ENCODE data around the gene COX15. TPM values are rescaled to one million over a fixed set of nuclear protein-coding genes. Genes with fewer than 3 reads are reported as not detected.
"Not testable (repeated sequence)": the region's sequence is repeated elsewhere in the genome, so short reads cannot be mapped to it uniquely, and the experiment has no call there.

The COX15 gene
- total RNA-seq, result 33.8 TPM
- long read RNA-seq, transcript COX15-201 (9 exons, 2,356 nt), result major isoform, 27 of 45 reads
- long read RNA-seq, partial matches to known transcripts, result 5 of 45 reads
- long read RNA-seq, other reads (novel, unspliced or antisense), result 11 of 45 reads

DNA sequence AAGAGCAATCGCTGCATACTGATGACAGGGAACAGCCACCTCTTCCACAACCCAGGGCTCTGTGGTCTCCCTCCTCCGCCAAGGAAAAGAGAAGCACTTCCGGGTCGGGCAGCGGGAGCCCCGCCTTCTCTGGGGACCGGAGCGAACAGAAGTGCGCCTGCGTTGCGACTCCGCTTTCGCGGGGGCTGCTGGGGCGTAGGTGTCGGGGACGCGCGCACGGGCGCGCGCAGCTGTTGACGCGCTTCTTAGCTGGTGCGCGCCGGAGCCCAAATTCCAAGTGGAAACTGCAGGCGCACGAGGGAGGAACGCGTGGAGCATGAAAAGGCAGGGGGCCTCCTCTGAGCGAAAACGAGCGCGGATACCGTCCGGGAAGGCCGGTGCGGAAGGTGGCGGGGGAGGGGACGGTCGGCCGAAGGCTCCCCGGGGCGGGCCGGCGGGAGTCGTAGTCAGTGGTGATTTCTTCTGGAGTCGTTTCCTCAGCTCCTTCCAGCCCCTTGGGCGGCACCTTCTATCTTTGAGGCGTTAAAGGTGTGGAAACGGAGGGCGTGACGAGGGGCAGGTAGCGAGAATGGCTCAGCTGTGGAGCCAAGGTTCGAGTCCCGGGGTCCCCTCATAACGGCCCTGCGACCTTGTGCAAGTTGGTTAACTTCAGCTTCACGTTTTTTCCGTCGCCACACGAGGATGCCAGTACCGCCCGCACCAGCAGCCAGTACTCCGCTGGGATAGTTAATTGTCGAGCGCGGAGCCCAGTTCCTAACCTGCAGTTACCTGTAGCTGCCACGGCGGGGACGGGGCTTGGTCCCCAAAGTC lies at the start of gene COX15, which contains the start of gene CUTC:
Gene COX15, minus strand, starts transcription at position 95 of the 810 bp plus-strand sequence. Its CDS starts 78 bp downstream, at position 17.
Gene CUTC, plus strand, starts transcription at position 202 of the 810 bp plus-strand sequence. Its CDS starts 115 bp downstream, at position 317.
- DNase-seq (ENCODE audit: low spot score), result peak; percentile 99

DNA sequence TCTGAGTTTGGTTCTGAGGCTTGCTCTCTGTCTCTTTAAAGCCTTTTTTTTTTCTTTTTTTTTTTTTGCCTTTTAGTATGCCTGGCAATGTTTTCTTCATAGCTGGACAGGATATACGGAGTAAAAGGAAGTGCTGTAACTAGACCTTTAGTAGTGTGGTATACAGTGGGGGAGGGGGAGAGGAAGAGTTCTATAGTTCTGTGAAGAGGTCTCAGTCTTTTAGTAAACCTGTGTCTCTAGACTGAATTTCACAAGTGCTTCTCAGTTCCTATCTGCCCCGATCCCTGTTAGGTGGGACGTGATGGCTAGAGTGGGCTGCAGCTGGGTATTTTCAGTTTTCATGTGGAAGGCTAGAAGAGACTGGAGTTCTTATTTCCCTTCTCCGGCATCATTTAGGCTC lies 47.4 kb upstream of the COX15 start:
- no peak for DNase-seq (ENCODE audit: low spot score)

GRCh38 chr10:99777918-99778714 lies 46.2 kb upstream of the COX15 start:
- no peak for DNase-seq (ENCODE audit: low spot score)

GRCh38 chr10:99775850-99776249 lies 43.9 kb upstream of the COX15 start:
- no peak for DNase-seq (ENCODE audit: low spot score)

DNA sequence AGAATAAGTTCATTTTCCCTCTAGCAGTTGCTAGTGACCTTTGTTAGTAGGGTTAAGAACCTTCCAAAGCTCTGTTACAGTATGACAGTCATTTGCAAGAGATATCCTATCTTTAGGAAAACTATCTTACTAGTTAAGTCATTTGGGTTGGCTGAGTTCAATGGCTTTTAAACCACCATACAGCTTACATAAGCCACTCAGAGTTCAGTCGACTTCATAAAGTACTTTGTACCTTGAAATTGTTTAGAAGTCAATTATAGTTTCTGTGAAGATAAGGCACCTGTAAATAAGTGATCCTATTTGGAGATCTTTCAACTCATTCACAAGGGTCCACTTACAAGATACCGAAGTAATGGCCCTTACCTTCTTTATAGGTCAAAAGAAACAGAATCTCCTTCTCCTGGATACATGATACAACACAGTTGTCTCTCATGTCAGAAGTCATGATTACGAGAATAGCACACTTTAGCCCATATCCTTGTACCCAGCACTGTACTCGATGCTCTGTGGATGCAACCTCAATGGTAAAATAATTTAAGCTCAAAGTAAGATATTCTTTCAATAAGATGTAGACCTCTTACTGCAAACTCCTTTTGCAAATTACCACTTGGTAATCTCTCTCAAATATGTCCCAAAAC lies 38.6 kb upstream of the COX15 start:
- no peak for DNase-seq (ENCODE audit: low spot score)

DNA sequence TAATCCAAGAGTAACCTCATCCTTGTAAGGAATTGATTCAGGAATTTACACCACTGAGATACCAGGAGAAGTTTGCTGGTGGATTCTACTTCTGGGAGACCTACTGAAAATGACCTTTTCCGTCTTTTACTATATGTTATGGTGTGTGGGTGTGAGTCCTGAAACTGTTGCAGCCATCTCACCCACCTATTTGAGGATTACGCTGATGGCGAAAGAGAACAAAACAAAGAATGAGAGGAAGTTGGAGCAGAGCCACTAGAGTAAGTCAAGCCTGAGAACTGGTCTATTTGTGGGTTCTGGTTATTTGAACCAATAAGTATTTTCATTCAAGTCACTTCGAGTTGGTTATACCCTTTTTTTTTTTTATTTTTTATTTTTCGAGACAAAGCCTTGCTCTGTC lies 37.8 kb upstream of the COX15 start:
- DNase-seq (ENCODE audit: low spot score), result no peak

- DNase-seq (ENCODE audit: low spot score), result no peak
Measured at GRCh38 chr10:99768556-99768955, 36.6 kb upstream of the COX15 start.

DNA sequence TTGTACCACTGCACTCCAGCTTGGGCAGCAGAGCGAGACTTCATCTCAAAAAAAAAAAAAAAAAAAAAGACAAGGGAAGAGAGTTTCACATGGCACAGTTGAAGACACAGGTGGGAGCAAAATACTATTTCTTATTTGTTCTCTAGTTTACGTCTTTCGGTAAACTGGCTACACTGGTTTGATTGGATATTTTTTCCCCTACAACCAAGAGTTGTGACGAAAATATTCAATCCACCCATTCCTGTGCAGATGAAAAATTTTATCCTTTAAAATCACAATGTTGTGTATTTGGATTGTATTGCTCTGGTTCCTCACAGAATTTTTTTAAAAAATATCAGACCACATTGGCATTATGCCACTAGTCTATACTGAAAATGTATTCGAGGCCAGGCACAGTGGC lies 36.0 kb upstream of the COX15 start:
- no peak for DNase-seq (ENCODE audit: low spot score)

- no peak for DNase-seq (ENCODE audit: low spot score)
Measured at GRCh38 chr10:99766302-99766681, 34.4 kb upstream of the COX15 start.

- no peak for DNase-seq (ENCODE audit: low spot score)
Measured at GRCh38 chr10:99765672-99766301, 33.9 kb upstream of the COX15 start.

DNA sequence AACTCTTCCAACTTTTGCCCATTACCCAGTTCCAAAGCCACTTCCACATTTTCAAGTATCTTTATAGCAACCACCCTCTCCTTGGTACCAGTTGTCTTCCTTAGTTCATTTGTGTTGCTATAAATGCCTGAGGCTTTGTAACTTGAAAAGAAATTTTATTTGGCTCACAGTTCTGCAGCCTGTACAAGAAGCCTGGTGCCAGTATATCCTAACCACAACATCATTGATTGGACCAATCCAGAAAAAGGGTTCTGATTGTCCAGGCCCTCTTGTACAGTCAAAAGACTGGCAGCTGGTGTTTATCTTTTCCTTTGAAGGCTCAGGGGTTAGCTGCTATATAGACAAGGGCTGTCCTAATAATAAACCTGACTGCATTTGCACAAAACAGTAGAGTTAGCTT lies 29.4 kb upstream of the COX15 start:
- no peak for DNase-seq (ENCODE audit: low spot score)

DNA sequence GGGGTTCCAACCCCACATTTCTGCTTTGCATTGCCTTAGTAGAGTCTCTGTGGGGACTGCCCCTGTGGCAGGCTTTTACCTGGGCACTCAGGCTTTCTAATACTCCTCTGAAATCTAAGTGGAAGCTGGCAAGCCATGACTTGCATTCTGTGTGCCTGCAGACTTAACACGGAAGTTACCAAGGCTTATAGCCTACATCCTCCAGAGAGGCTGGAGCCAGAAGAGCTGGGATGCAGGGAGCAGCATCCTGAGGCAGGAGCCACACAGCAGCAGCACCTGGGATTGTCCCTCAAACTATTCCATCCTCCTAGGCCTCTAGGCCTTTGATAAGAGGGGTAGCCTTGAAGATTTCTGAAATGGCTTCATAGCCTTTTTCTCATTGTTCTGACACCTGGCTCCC lies 28.4 kb upstream of the COX15 start:
- DNase-seq (ENCODE audit: low spot score), result no peak

DNA sequence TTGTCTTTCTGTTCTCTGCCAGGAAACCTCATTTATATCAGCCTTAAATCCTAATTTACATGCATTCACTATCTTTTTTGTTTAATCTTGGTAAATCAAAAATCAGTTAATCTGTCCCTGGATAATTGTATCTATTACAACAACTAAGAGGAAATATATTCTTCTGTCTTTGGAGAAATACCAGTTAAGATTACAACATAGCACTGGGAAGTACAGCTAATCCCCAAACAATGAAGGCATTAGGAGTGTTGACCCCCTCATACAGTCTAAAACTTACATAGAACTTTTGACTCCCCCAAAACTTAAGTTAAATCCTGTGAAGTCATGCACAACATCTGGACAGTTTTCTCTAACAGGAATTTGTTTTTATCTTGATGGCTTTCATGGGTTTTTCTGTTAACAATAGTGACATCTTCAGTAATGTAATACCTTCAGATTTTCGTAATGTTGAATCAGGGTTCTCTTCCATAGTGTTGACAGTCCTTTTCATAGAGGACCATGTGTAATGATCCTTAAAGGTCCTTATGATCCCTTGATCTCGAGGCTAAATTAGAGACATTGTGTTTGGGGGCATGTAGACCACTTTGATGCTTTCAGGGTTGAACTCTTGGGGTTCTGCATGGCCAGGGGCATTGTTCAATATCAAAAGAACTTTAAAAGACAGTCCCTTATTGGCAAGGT lies 26.4 kb upstream of the COX15 start:
- no peak for DNase-seq (ENCODE audit: low spot score)

- DNase-seq (ENCODE audit: low spot score), result no peak
Measured at GRCh38 chr10:99756159-99756558, 24.2 kb upstream of the COX15 start.

DNA sequence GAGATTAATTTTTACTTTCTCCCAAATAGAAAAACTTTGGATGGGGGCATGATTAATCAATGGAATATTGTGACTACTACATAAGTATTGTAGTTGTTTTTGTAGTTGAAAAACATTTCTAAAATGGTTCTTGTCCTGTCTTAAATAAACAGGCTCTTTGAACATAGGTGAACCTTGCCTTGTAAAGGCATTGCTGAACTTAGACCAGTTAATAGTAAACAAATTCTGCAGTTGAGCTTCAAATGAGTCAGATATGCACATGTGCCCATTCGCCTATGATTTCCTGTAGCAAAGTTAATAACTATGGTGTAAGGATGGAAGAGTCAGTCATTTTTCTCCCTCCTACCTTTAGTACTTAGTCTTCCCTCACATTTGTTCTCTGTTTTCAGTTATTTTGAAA lies 22.7 kb upstream of the COX15 start:
- DNase-seq (ENCODE audit: low spot score), result no peak

DNA sequence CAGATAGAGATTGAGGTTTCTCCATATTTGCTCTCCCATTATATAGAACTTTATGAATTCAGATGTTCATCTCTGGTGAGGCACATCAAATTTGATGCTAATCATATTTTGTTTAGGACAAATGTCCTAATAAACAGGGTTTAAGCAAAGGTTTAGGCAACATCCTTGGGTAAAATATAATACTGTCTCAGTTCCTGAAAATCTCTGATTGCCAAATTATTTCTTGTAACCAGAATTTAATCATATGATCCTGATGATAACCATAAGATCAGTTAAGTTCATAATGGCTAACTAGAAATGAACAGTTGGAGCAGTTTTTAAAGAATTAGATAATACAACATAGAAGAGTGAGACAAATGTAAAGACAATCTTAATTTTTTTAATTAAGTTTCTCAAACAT lies 18.7 kb upstream of the COX15 start:
- no peak for DNase-seq (ENCODE audit: low spot score)

DNA sequence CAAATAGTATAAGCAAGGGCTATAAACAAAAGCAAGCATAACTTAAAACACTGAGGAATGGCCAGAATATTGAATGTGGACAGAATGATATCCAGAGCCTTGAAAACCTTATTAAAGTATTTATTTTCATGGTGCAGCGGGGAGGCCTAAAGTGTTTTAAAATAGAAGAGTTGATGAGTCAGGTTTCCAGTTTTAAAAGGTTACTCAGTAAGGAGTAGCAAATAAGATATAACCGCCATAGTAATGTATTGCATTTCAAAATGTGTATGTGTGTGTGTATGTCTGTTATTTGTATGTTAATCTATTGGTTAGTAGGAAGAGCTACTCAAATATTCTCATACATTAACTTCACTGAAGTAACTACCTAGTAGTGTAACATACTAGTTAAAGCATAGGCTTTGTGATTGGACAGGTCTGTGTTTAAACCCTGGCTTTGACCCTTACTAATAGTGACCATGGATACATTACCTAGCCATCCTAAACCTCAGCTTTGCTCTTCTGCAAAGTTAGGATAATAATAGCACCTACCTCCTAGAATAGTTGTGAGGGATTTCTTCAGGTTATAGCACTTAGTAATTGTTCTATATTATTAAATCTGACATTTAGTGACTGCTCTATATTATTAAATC lies 17.0 kb upstream of the COX15 start:
- no peak for DNase-seq (ENCODE audit: low spot score)

DNA sequence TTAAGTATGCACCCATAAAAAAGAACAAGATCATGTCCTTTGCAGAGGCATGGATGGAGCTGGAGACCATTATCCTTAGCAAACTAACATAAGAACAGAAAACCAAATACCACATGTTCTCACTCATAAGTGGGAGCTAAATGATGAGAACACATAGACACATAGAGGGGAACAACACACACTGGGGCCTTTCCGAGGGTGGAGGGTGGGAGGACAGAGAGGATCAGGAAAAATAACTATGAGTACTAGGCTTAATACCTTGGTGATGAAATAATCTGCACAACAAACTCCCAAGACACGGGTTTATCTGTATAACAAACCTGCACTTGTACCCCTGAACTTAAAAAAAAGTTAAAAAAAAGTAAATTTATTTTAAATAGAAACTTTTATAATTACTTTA lies 14.2 kb upstream of the COX15 start:
- not testable (repeated sequence) for DNase-seq (ENCODE audit: low spot score)

GRCh38 chr10:99743841-99744240 lies 11.9 kb upstream of the COX15 start:
- DNase-seq (ENCODE audit: low spot score), result no peak

GRCh38 chr10:99742701-99743100 lies 10.8 kb upstream of the COX15 start:
- DNase-seq (ENCODE audit: low spot score), result no peak
